DOHH2 (cell line): ENCODE data around the gene ZNF560.

Source experiments
- H3F3A ChIP-seq: fragments of 200-600 bp; sonication (generic), shearing (Covaris generic); 2 replicates; pipeline ENCODE4 v1.6.0; 2016; ENCODE audit warnings: antibody characterized with exemption, mild to moderate bottlenecking; ENCODE audit not compliant: control insufficient read depth, insufficient read depth
- H3K27ac ChIP-seq: fragments of 200-600 bp; sonication (generic); 2 replicates; pipeline ENCODE4 v1.5.1; 2014; ENCODE audit warnings: low read depth, mild to moderate bottlenecking, low read length, moderate library complexity
- H3K27me3 ChIP-seq: fragments of 200-600 bp; sonication (generic); 2 replicates; pipeline ENCODE4 v1.6.1; 2014; ENCODE audit warnings: mild to moderate bottlenecking, low read length, mixed read lengths; ENCODE audit not compliant: control insufficient read depth
- H3K36me3 ChIP-seq: fragments of 200-600 bp; sonication (generic); 2 replicates; pipeline ENCODE4 v1.6.1; 2014; ENCODE audit warnings: mild to moderate bottlenecking, low read length, moderate library complexity, mixed read lengths; ENCODE audit not compliant: control insufficient read depth
- H3K4me1 ChIP-seq: fragments of 200-600 bp; sonication (generic); 2 replicates; pipeline ENCODE4 v1.6.1; 2014; ENCODE audit warnings: mild to moderate bottlenecking, low read length, mixed read lengths; ENCODE audit not compliant: control insufficient read depth
- H3K4me2 ChIP-seq: fragments of 200-600 bp; sonication (generic); 2 replicates; pipeline ENCODE4 v1.6.0; 2014; ENCODE audit warnings: mild to moderate bottlenecking, low read length, moderate library complexity
- H3K4me3 ChIP-seq: fragments of 200-600 bp; sonication (generic); 2 replicates; pipeline ENCODE4 v1.5.1; 2014; ENCODE audit warnings: mild to moderate bottlenecking, low read length, mixed read lengths
- H3K79me2 ChIP-seq: fragments of 200-600 bp; sonication (generic); 2 replicates; pipeline ENCODE4 v1.6.1; 2014; ENCODE audit warnings: mild to moderate bottlenecking, low read length, mixed read lengths; ENCODE audit not compliant: control insufficient read depth
- H3K9me2 ChIP-seq: fragments of 200-600 bp; sonication (generic); replicated peaks from 2 replicates; pipeline ENCODE4 v1.6.1; 2014; ENCODE audit warnings: mild to moderate bottlenecking, low read length, mixed read lengths; ENCODE audit not compliant: control insufficient read depth
- H3K9me3 ChIP-seq: fragments of 200-600 bp; sonication (generic); 2 replicates; pipeline ENCODE4 v1.6.1; 2014; ENCODE audit warnings: antibody characterized with exemption, low read length, mixed read lengths; ENCODE audit not compliant: control insufficient read depth, insufficient read depth
- H4K20me1 ChIP-seq: fragments of 200-600 bp; sonication (generic); 2 replicates; pipeline ENCODE4 v1.6.0; 2014; ENCODE audit warnings: low read depth, mild to moderate bottlenecking, antibody characterized with exemption, low read length, moderate library complexity; ENCODE audit not compliant: control insufficient read depth, insufficient read depth
- EZH2phosphoT487 ChIP-seq: fragments of 200-600 bp; sonication (generic); IDR thresholded peaks from 2 replicates; pipeline ENCODE4 v1.6.1; 2017; ENCODE audit warnings: borderline replicate concordance, mild to moderate bottlenecking, antibody characterized with exemption, low read length, moderate library complexity, mixed read lengths
- TF ChIP-seq, protein P1 (sequence below): fragments of 200-600 bp; sonication (generic); IDR thresholded peaks from one replicate; pipeline ENCODE4 v1.5.1; 2014; ENCODE audit warnings: antibody characterized with exemption, mild to moderate bottlenecking, low read depth, low read length; ENCODE audit not compliant: poor library complexity, severe bottlenecking

The ZNF560 gene

DNA sequence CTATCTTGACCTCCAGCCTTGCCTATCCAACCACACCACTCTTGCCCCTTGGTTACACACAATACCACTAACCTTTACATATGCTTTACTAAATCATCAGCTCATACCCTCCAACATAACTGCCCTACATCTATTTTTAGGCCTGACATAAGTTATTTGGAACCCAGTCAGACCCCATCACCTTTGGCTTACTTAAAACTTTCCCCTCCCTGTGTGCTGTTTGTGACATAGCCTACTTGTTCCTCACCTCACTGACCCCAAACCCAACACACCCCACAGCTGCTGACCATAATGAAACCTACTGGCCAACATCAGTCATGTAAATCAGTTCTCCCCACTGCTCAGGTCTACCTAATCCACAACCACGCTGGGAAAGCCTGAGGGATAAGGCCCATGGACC, 68.0 kb downstream of the ZNF560 start:
- Histone ChIP-seq H3K79me2 (peaks cover 28% of the 10 kb centered on the region), H3K27me3 (no peaks in the 10 kb centered on the region), H3F3A (no peaks in the 10 kb centered on the region), H3K36me3 (peaks cover 62% of the 10 kb centered on the region), H3K27ac (no peak overlapping the region), H3K9me3 (no peaks in the 10 kb centered on the region), H3K9me2 (no peaks in the 10 kb centered on the region), H4K20me1 (0 out of 2 replicates have a peak, but pooled peaks cover 2% of the 10 kb centered on the region), H3K4me2 (no peak overlapping the region), H3K4me3 (no peak overlapping the region), H3K4me1 (peaks cover 10% of the 10 kb centered on the region)
- TF ChIP-seq EZH2phosphoT487 = no peak
- TF ChIP-seq, protein P1, sequence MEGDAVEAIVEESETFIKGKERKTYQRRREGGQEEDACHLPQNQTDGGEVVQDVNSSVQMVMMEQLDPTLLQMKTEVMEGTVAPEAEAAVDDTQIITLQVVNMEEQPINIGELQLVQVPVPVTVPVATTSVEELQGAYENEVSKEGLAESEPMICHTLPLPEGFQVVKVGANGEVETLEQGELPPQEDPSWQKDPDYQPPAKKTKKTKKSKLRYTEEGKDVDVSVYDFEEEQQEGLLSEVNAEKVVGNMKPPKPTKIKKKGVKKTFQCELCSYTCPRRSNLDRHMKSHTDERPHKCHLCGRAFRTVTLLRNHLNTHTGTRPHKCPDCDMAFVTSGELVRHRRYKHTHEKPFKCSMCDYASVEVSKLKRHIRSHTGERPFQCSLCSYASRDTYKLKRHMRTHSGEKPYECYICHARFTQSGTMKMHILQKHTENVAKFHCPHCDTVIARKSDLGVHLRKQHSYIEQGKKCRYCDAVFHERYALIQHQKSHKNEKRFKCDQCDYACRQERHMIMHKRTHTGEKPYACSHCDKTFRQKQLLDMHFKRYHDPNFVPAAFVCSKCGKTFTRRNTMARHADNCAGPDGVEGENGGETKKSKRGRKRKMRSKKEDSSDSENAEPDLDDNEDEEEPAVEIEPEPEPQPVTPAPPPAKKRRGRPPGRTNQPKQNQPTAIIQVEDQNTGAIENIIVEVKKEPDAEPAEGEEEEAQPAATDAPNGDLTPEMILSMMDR = no peak

- no peaks in the 10 kb centered on the region for H3K27me3 ChIP-seq
- H3K36me3 ChIP-seq = peaks cover 55% of the 10 kb centered on the region
- no peak overlapping the region for H3K4me2 ChIP-seq
- no peaks in the 10 kb centered on the region for H3K4me1 ChIP-seq
- H3K79me2 ChIP-seq = peaks cover 5% of the 10 kb centered on the region
- H3K27ac ChIP-seq = no peak overlapping the region
- no peaks in the 10 kb centered on the region for H3K9me3 ChIP-seq
- TF ChIP-seq, protein P1 = no peak
- no peak for TF ChIP-seq EZH2phosphoT487
- H3K4me3 ChIP-seq = no peak overlapping the region
- no peaks in the 10 kb centered on the region for H4K20me1 ChIP-seq
- H3F3A ChIP-seq = no peaks in the 10 kb centered on the region
- H3K9me2 ChIP-seq = no peaks in the 10 kb centered on the region
These were observed 70.5 kb downstream of the ZNF560 start for GRCh38 chr19:9427941-9428340.
